ENCODE results near the gene BAHCC1.
A peak's percentile ranks its signal among the peaks of the same experiment; 100 is the strongest.

The BAHCC1 gene

DNA sequence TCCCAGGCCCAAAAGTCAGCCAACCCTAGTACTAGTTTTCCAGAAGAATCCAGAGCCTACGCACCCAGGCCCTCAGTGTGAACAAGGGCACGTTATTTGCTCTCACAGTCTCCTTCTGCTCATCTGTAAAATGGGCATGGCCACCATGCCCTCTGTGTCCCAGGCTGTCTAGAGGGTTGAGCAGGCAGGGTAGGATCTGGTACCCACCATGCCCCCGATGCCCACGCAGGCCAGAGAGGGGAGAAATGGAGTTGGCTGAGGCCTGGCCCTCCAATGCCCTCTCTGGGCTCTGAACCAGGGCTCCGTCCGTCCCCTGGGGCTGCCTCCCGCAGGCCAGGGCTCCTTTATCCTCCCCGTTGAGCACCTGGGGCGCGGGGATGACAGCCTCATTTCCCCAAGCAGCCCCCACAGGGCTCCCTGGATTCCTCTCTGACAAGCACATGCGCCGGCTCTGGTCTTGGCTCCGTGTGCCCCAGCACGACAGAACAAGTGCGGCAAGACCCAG is 9.1 kb upstream of the BAHCC1 start:
- no peak for DNase-seq (ENCODE audit: low spot score)
- no peak for FAIRE-seq

- no peak for FAIRE-seq
- DNase-seq (ENCODE audit: low spot score), result no peak
Observed at GRCh38 chr17:81386646-81387099, 8.6 kb upstream of the BAHCC1 start.

DNA sequence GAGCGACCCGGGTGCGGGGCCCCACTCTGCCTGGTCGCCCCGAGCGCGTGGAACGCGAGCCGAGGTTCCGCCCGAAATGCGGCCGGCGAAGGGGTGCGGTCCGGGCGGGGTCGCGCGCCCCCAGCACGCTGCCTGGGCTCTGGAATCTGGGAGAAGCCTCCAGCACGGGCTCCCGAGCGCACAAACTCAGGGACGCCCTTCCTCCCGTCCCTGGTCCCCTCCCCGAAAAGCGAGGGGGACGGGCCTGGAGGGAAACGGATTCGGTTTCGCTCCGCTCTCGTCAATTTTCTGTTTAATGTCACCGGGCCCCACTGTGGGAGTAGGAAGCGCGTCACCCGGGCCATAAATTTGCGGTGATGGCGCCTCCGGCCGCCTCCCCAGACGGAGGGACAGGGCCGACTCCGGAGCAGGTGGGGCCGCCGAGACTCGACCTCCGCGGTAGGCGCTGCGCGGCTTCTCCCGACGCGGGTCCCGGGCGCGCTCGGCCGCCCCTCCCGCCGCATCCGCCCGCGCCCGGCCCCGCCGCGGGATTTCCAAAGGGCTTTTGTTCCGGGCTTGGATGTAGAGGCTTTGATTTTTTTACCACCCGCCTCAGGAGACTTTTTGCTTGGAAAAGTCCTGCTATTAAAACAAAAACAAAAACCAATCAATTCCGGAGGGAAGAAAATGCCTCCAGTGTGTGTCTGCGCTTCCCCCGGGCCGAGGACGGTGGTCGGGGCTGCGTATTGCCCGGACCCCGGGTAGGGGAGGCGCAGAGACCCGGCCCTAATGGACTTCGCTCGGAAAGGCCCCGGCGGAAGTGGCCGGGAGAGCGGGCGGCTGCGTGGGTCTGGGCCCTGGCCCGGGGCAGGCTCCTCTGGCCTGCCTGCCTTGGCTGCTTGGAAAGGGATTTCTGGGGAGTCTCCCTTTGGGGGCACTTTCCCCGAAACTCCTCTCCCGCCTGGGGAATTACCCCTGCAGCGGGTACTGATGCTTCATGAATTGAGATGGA is 7.9 kb upstream of the BAHCC1 start:
- DNase-seq (ENCODE audit: low spot score), result peak; percentile 63
- peak; percentile 59 for FAIRE-seq

DNA sequence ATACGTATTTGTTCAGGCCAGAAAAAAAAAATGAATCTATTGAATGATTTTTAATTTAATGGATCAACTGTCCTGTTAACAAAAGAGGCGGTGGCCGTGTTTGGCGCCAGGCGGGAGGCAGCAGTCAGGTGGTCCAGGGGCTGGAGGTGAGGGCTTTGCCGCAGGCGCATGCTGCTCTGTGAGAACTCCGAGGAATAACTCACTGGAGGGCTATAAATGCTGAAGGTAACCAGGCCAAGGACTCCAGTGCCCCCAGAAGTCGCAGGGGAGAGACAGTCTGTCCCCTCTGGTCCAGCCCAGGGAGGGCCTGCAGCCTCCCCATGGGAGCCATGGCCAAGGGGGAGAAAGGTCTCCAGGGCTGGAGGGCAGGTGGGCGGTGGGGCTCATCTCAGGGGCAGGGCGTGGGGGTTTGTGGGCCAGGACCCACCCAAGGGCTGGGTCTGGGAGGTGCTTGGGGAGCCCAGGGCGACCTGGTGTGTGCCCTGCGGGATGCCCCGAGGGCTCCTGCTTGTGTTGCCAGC is 7.1 kb upstream of the BAHCC1 start:
- no peak for FAIRE-seq
- no peak for DNase-seq (ENCODE audit: low spot score)

- FAIRE-seq, result no peak
- no peak for DNase-seq (ENCODE audit: low spot score)
Observed at GRCh38 chr17:81388612-81389367, 6.5 kb upstream of the BAHCC1 start.

GRCh38 chr17:81389585-81389984 is 5.7 kb upstream of the BAHCC1 start:
- FAIRE-seq (no peak), DNase-seq (ENCODE audit: low spot score) (no peak)

GRCh38 chr17:81390029-81390872 is 5.0 kb upstream of the BAHCC1 start:
- DNase-seq (ENCODE audit: low spot score) (no peak), FAIRE-seq (no peak)

DNA sequence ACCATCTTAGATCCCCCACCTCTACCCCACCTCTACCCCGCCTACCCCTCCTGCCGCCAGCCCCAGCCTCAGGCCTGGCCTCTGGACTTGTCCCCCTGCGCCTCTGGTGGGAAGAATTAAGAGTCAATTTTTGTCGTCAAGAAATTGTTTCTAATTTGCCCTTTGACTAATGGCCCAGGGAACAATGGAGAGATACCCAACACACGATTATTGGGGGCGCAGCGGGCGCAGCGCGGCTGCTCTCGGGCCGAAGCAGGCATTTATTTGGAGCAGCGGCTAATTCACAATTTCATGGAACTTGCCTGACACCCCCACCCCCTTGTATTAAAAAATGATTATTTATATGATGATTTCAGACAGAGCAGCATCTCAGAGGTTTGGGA is 4.4 kb upstream of the BAHCC1 start:
- DNase-seq (ENCODE audit: low spot score) (no peak), FAIRE-seq (no peak)

- FAIRE-seq, result peak; percentile 77
Observed at GRCh38 chr17:81391293-81391935, 3.8 kb upstream of the BAHCC1 start.

DNA sequence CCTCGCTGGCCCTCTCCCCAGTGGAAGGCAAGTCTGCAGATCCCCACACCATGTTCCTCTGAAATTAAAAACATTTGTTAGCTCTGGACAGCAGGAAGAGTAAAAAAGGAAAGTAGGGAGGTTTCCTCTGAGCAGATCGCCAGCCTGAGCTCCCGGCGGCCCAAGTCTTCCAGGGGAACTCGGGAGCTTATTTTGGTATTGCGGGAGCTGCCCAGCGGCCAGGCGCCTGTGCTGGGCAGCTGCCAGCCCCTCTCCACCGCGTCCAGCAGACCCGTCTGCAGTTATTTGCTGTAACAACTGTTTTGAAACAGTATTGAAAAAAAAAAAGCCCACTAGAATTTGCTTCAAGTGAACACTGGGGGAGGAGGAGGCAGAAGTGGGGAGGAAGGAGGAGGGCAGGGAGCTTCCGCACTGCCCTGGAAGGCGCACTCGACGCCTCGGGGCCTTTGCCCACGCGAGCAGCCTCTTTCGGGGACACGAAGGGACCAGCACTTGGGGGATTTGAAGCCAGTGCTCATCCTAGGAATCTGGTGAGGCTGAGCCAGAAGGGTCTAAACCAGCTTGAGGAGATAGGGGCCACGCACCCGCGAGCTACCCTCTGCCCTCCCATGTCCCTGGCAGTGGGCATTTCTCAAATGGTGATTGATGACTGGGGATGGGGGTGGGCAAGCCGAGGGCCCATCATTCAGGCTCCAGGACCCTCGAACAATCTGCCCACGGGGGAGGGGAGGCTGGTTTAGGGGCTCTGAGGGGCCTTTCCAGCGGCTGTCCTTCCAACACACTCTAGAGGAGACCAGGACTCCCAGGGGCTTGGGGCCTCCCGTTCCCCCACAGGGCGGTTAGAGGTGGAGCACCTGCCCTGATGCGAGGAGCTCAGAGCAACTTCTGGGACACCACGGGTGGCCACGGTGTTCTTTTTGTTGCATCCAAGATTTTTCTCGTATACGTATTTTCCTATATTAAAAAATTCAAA is 3.0 kb upstream of the BAHCC1 start:
- no peak for FAIRE-seq
- no peak for DNase-seq (ENCODE audit: low spot score)

More at GRCh38 chr17:81391293-81391935, 3.8 kb upstream of the BAHCC1 start:
- no peak for DNase-seq (ENCODE audit: low spot score)

- DNase-seq (ENCODE audit: low spot score) (no peak), FAIRE-seq (no peak)
Observed at GRCh38 chr17:81392909-81393654, 2.2 kb upstream of the BAHCC1 start.

GRCh38 chr17:81393684-81394376 is 1.4 kb upstream of the BAHCC1 start:
- FAIRE-seq (peak; percentile 56), DNase-seq (ENCODE audit: low spot score) (peak; percentile 99)

DNA sequence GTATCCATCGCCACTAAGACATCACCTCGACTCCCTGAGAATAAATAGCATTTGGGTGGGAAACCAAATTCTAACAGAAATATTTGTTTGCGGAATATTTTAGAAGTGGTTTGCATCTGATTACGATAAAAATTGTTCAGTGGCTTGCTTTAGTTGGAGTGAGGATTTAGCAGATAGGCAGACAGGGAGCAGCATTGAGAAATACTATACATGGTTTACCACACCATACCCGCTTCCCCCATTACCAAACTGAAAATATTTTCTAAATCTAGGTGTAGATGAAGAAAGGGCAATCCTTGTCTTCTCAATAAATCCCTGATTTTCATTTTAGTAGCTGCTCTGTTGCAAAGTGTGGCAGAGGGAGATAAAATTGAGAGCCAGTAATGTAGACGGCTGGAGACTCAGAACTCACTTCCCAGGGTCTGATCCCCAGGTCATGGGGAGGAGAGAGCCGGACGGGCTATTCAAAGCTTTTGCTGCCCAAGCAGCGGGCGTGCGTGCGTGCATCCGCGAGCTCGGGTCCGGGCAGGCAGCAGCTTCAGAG is 808 bp upstream of the BAHCC1 start:
- DNase-seq (ENCODE audit: low spot score), result no peak
- no peak for FAIRE-seq

- FAIRE-seq (no peak), DNase-seq (ENCODE audit: low spot score) (no peak)
Observed at GRCh38 chr17:81395600-81396277, 482 bp downstream of the BAHCC1 start.

DNA sequence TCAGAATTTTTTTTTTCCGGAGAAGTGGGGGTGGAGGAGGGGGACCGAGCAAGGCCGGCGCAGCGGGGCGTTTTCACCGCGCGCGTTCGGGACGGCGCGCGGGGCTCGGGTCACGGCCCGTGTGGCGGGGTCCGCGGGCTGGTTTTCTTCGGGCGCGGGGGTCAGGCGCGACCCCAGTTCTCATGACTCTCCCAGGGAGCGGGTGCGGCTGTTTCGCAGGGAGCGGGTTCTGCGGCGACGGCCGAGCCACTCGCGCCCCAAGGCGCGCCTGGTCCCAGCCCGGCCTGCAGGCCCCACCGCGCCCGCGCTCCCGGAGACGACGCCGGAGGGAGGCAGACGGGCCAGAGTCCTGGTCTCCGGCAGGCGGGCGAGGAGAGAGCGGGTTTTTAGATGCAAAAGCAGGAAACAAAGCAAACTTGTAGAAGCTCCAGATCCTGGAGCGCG is 1.0 kb downstream of the BAHCC1 start:
- FAIRE-seq, result no peak
- DNase-seq (ENCODE audit: low spot score), result no peak

DNA sequence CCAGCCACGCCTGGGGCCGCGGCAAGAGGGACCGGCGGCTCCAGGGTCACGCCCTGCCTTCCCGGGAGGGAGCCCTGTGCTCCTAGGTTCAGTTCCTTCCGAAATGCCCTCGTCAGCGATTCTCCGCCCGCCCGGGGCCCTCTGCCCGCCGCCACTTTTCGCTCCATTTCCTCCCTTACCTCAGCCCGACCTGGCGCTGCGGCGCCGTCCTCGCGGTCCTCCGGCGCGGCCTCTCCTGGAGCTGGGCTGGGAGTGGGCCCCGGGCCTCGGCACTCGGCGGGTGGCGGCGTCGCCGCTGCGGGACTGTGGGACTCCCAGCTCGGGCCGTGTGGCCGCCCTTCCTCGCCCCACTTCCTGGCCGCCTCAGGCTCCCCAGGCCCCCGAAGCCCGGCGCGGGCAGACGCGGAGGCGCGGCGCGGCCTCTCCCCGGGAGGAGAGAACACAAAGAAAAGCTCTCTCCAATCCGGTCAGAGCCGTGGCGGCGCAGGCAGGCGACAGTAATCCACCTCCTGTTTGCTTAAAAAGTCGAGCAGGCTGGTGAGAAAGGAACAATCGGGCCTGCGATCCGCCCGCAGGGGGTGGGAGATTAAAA is 1.6 kb downstream of the BAHCC1 start:
- FAIRE-seq (no peak), DNase-seq (ENCODE audit: low spot score) (no peak)
